Caco-2 (cell line): ENCODE measurements around the gene ORAI2. TPM values are rescaled to one million over a fixed set of nuclear protein-coding genes. Genes with fewer than 3 reads are reported as not detected.

Experiments used
- BruUV-seq: library from RNA; stranded (reverse); fragments of 400-500 nt; replicated peaks from 2 replicates; lab custom pipeline; 2021; lab: Mats Ljungman, UMichigan
- CTCF ChIA-PET: fragments of 300-600 bp; sonication (Branson Sonifier 250); formaldehyde crosslinking; loops from one replicate; lab custom pipeline; 2022; ENCODE audit warnings: antibody characterized with exemption; lab: Charles Lee
- POLR2A ChIA-PET: fragments of 300-600 bp; sonication (Branson Sonifier 250); formaldehyde crosslinking; loops from one replicate; lab custom pipeline; 2022; ENCODE audit warnings: antibody characterized with exemption; lab: Charles Lee
- DNase-seq, 2 experiments: peaks; one replicate each; pipeline versions ENCODE4 v3.0.0 to v3.0.0-alpha.2; 2020 to 2022
- H3K27me3 ChIP-seq: replicated peaks from 2 replicates; pipeline ENCODE4 v1.6.0; 2011; ENCODE audit warnings: low read length; ENCODE audit not compliant: control insufficient read depth, insufficient read depth
- H3K36me3 ChIP-seq: 2 replicates; pipeline ENCODE4 v1.5.1; 2011; ENCODE audit warnings: low read length; ENCODE audit not compliant: control insufficient read depth, insufficient read depth
- H3K4me1 ChIP-seq: fragments of 250-450 bp; sonication (Bioruptor Pico); 2 replicates; pipeline ENCODE4 v1.5.1; 2020; ENCODE audit warnings: mild to moderate bottlenecking
- H3K4me3 ChIP-seq: 2 replicates; pipeline ENCODE4 v1.5.1; 2011; ENCODE audit warnings: low read depth, mild to moderate bottlenecking, control low read depth, low read length
- H3K9me3 ChIP-seq: fragments of 250-450 bp; sonication (Bioruptor Pico); 2 replicates; pipeline ENCODE4 v1.5.1; 2020; ENCODE audit warnings: mild to moderate bottlenecking, moderate library complexity
- H3K27ac Mint-ChIP-seq: one replicate; pipeline ENCODE4 v1.8.0; 2022; ENCODE audit warnings: mixed read lengths; ENCODE audit not compliant: unreplicated experiment
- H3K27me3 Mint-ChIP-seq: one replicate; pipeline ENCODE4 v1.8.0; 2022; ENCODE audit warnings: mixed read lengths; ENCODE audit not compliant: insufficient read depth, unreplicated experiment
- H3K36me3 Mint-ChIP-seq: one replicate; pipeline ENCODE4 v1.8.0; 2022; ENCODE audit warnings: mild to moderate bottlenecking, mixed read lengths; ENCODE audit not compliant: insufficient read depth, unreplicated experiment
- H3K4me1 Mint-ChIP-seq: one replicate; pipeline ENCODE4 v1.8.0; 2022; ENCODE audit warnings: low read depth, mixed read lengths; ENCODE audit not compliant: unreplicated experiment
- H3K4me3 Mint-ChIP-seq: one replicate; pipeline ENCODE4 v1.8.0; 2022; ENCODE audit warnings: mild to moderate bottlenecking, moderate library complexity, mixed read lengths; ENCODE audit not compliant: unreplicated experiment
- H3K9me3 Mint-ChIP-seq: one replicate; pipeline ENCODE4 v1.8.0; 2022; ENCODE audit warnings: mixed read lengths; ENCODE audit not compliant: unreplicated experiment
- intact Hi-C: fragments of 100-400 bp; cut with micrococcal nuclease; formaldehyde crosslinking; loops from one replicate; pipeline ENCODE4 v1.10.0; 2022; ENCODE audit not compliant: unreplicated experiment
- total RNA-seq: library from RNA; stranded (reverse); gene quantifications from 2 replicates; pipeline ENCODE4 v1.2.3, GENCODE V29; 2022
- TF ChIP-seq, protein P1 (sequence below), 2 experiments: fragments of 200-600 bp in 1 of 2; IDR thresholded peaks; 1 replicate in 1 of 2; 2 replicates in 1 of 2; pipeline versions ENCODE4 v1.5.1 to v1.8.0; 2011 to 2022; ENCODE audit warnings: antibody characterized with exemption in 1 of 2, control low read depth in 1 of 2, inconsistent platforms in 1 of 2, low read depth in 1 of 2, low read length in 1 of 2, mild to moderate bottlenecking in 1 of 2, moderate library complexity in 1 of 2; ENCODE audit not compliant: insufficient read depth in 1 of 2, severe bottlenecking in 1 of 2, unreplicated experiment in 1 of 2

The ORAI2 gene
- total RNA-seq, 1 experiment from 2014 or later: 20.2 TPM

- ChIA-PET POLR2A (no interaction called here), CTCF (no interaction called here)
- DNase-seq: no peak
- H3K4me3 Mint-ChIP-seq: no peak overlapping the region
- no peaks in the 10 kb centered on the region for H3K4me1 ChIP-seq
- no peaks in the 10 kb centered on the region for H3K4me1 Mint-ChIP-seq
- H3K36me3 Mint-ChIP-seq: peaks cover 87% of the 10 kb centered on the region
- intact Hi-C loops: no loop called here
- H3K36me3 ChIP-seq: no peaks in the 10 kb centered on the region
- TF ChIP-seq, protein P1, sequence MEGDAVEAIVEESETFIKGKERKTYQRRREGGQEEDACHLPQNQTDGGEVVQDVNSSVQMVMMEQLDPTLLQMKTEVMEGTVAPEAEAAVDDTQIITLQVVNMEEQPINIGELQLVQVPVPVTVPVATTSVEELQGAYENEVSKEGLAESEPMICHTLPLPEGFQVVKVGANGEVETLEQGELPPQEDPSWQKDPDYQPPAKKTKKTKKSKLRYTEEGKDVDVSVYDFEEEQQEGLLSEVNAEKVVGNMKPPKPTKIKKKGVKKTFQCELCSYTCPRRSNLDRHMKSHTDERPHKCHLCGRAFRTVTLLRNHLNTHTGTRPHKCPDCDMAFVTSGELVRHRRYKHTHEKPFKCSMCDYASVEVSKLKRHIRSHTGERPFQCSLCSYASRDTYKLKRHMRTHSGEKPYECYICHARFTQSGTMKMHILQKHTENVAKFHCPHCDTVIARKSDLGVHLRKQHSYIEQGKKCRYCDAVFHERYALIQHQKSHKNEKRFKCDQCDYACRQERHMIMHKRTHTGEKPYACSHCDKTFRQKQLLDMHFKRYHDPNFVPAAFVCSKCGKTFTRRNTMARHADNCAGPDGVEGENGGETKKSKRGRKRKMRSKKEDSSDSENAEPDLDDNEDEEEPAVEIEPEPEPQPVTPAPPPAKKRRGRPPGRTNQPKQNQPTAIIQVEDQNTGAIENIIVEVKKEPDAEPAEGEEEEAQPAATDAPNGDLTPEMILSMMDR (IDR thresholded peaks at IDR 0.05; ENCODE audit: insufficient read depth in 1 of 2, low read depth in 1 of 2, low read length in 1 of 2, severe bottlenecking in 1 of 2, unreplicated experiment in 1 of 2): no peak
- no peak overlapping the region for H3K4me3 ChIP-seq
- no peaks in the 10 kb centered on the region for H3K27me3 Mint-ChIP-seq
- no peak overlapping the region for H3K27ac Mint-ChIP-seq
- H3K27me3 ChIP-seq: no peaks in the 10 kb centered on the region
- no peaks in the 10 kb centered on the region for H3K9me3 ChIP-seq
- BruUV-seq: no TSS peak
- no peaks in the 10 kb centered on the region for H3K9me3 Mint-ChIP-seq
Observed at GRCh38 chr7:102415685-102416225, 17.6 kb upstream of the ORAI2 start.

GRCh38 chr7:102416406-102416805 lies 17.0 kb upstream of the ORAI2 start:
- no peaks in the 10 kb centered on the region for H3K4me1 ChIP-seq
- ChIA-PET POLR2A (no interaction called here), CTCF (no interaction called here)
- no peak overlapping the region for H3K4me3 ChIP-seq
- Mint-ChIP-seq H3K27me3 (no peaks in the 10 kb centered on the region), H3K4me3 (no peak overlapping the region), H3K27ac (no peak overlapping the region), H3K4me1 (no peaks in the 10 kb centered on the region), H3K9me3 (no peaks in the 10 kb centered on the region), H3K36me3 (peaks cover 85% of the 10 kb centered on the region)
- no TSS peak for BruUV-seq
- H3K9me3 ChIP-seq: no peaks in the 10 kb centered on the region
- H3K36me3 ChIP-seq: no peaks in the 10 kb centered on the region; the same call in 1 of the 2 replicates
- intact Hi-C loops: no loop called here
- DNase-seq: no peak
- TF ChIP-seq, protein P1 (IDR thresholded peaks at IDR 0.05; ENCODE audit: insufficient read depth in 1 of 2, low read depth in 1 of 2, low read length in 1 of 2, severe bottlenecking in 1 of 2, unreplicated experiment in 1 of 2): no peak
- no peaks in the 10 kb centered on the region for H3K27me3 ChIP-seq

GRCh38 chr7:102417105-102417504 lies 16.3 kb upstream of the ORAI2 start:
- H3K4me1 Mint-ChIP-seq: no peaks in the 10 kb centered on the region
- ChIA-PET POLR2A (no interaction called here), CTCF (interaction anchor here (0.6 kb wide), 2 partner anchors 723 to 1195 kb away, joined by 3 to 10 read pairs; no protein-coding TSS in a partner anchor)
- H3K27ac Mint-ChIP-seq: no peak overlapping the region
- H3K4me3 Mint-ChIP-seq: no peak overlapping the region
- BruUV-seq: no TSS peak
- DNase-seq: no peak
- intact Hi-C loops: no loop called here
- Histone ChIP-seq H3K4me3 (no peak overlapping the region), H3K9me3 (no peaks in the 10 kb centered on the region), H3K27me3 (no peaks in the 10 kb centered on the region), H3K36me3 (no peaks in the 10 kb centered on the region; the same call in 1 of the 2 replicates), H3K4me1 (no peaks in the 10 kb centered on the region)
- H3K9me3 Mint-ChIP-seq: no peaks in the 10 kb centered on the region
- H3K27me3 Mint-ChIP-seq: no peaks in the 10 kb centered on the region
- TF ChIP-seq, protein P1 (IDR thresholded peaks at IDR 0.05; ENCODE audit: insufficient read depth in 1 of 2, low read depth in 1 of 2, low read length in 1 of 2, severe bottlenecking in 1 of 2, unreplicated experiment in 1 of 2): no peak
- peaks cover 84% of the 10 kb centered on the region for H3K36me3 Mint-ChIP-seq
